Adrenal gland (tissue), 12 donors: ENCODE results near the gene TNNI3K. TPM values are rescaled to one million over a fixed set of nuclear protein-coding genes. Genes with fewer than 3 reads are reported as not detected.

ENCODE experiments used
- DNase-seq, 7 donors: peaks; one replicate each; pipeline ENCODE4 v3.0.0-alpha.2; 2019 to 2020
- H3K27ac ChIP-seq, 5 donors: fragments of 200-600 bp; sonication (generic) in 4 of 5; 1 replicate in 3 of 5; 2 replicates in 2 of 5; pipeline versions ENCODE4 v1.5.1 to v1.8.0; 2016 to 2020; ENCODE audit warnings: mild to moderate bottlenecking in 1 of 5
- H3K27me3 ChIP-seq: fragments of 200-600 bp; 2 replicates; pipeline ENCODE4 v1.8.0; 2021
- H3K36me3 ChIP-seq, 2 donors: fragments of 200-600 bp; replicated peaks in 1 of 2; 1 replicate in 1 of 2; 2 replicates in 1 of 2; pipeline versions ENCODE4 v1.5.1 to v1.8.0; 2018 to 2022
- H3K4me1 ChIP-seq, 2 donors: fragments of 200-600 bp; replicated peaks in 1 of 2; 1 replicate in 1 of 2; 2 replicates in 1 of 2; pipeline versions ENCODE4 v1.5.1 to v1.8.0; 2018 to 2021
- H3K4me3 ChIP-seq, 4 donors: fragments of 200-600 bp; sonication (generic) in 3 of 4; one replicate each; pipeline ENCODE4 v1.5.1; 2016 to 2018
- H3K9me3 ChIP-seq, 3 donors: fragments of 200-600 bp; sonication (generic) in 1 of 3; replicated peaks in 1 of 3; 1 replicate in 2 of 3; 2 replicates in 1 of 3; pipeline versions ENCODE4 v1.5.1 to v1.8.0; 2016 to 2021
- POLR2A ChIP-seq, 2 donors: fragments of 450-650 bp; IDR thresholded peaks; one replicate each; pipeline ENCODE4 v1.6.1; 2017; ENCODE audit warnings: antibody characterized with exemption in 2 of 2, mild to moderate bottlenecking in 2 of 2, moderate library complexity in 1 of 2
- WGBS, 4 donors: extraction: QIAGEN DNeasy Blood & Tissue Kit in 2 of 4; methylation state at CpG; one replicate each; pipeline versions ENCODE4 v1.1.5 to v1.1.7; 2013 to 2017; 5-methylcytosine and 5-hydroxymethylcytosine counted together
- intact Hi-C, 2 donors: fragments of 100-400 bp; cut with DNase I; formaldehyde crosslinking; loops; one replicate each; pipeline versions ENCODE4 v1.14.1 to v1.15.0; 2022 to 2023
- polyA plus RNA-seq, 3 donors: library from polyadenylated mRNA; stranded (reverse); fragments of 200-250 nt in 2 of 3; fragments of 350-450 nt in 1 of 3; fragmentation: Illumina TruSeq in 1 of 3; extraction: RNeasy Lipid Tissue Mini Kit (QIAGEN cat#74804) in 1 of 3; gene quantifications; one replicate each; pipeline ENCODE4 v1.2.3, GENCODE V29; 2013 to 2014
- total RNA-seq, 9 donors: library from RNA; depleted of rRNA in 4 of 9; stranded (reverse); fragments of >200 nt in 4 of 9; fragments of 120-200 nt in 1 of 9; fragmentation: NEBNext Ultra II Directional in 1 of 9; extraction: Animal tissue kit (Norgen Biotek cat#: 25700) in 1 of 9; gene quantifications; one replicate each; pipeline versions ENCODE4 v1.1.0 to v1.2.4, GENCODE V29; 2013 to 2023
- TF ChIP-seq, protein P1 (sequence below), 6 experiments: fragments of 450-650 bp in 4 of 6; fragments of 200-600 bp in 2 of 6; sonication (generic) in 1 of 6; IDR thresholded peaks; 1 replicate in 5 of 6; 2 replicates in 1 of 6; pipeline versions ENCODE4 v1.5.1 to v1.8.0; 2016 to 2021; ENCODE audit warnings: antibody characterized with exemption in 6 of 6, mild to moderate bottlenecking in 2 of 6, moderate library complexity in 1 of 6
- donor health status: healthy with polysubstance abuse.
- donor health status: Bipolar disorder and iron deficiency.
- donor health status: DM: yes; HTN: yes; CAD: no.
- donor health status: DM: no; HTN: no; CAD: no.
- donor health status: DM: no; HTN: no; CAD: no.
- donor health status: DM: yes; HTN: yes; CAD: no.

Gene TNNI3K
- total and polyA plus RNA-seq, 12 donors: 0.88 to 7.9 (median 2.1) TPM

DNA sequence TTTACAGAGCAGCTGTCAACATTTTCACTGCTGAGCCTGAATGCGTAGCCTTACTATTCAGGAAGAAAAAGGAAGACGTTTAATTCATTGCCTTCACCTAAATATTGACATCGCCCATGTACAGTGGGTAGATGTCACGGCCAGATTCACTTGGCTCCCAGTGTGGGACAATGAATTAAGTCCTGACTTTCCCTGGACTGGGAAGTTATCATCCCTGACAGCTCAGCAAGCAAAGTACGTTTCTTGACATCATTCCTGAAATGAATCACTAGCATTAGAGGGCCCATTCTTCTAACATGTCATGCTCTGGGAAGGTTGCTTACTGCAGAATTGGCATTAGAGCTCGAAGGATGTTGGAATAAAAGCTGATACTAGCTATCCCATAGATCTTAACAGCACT, 239.4 kb downstream of the TNNI3K start:
- Histone ChIP-seq H3K4me3 (no peak overlapping the region), H3K4me1 (no peaks in the 10 kb centered on the region), H3K9me3 (no peaks in the 10 kb centered on the region), H3K36me3 (no peaks in the 10 kb centered on the region), H3K27ac (no peak overlapping the region), H3K27me3 (no peaks in the 10 kb centered on the region)
- intact Hi-C loops: no loop called here
- WGBS, 4 donors: 59 to 75% (median 71%) methylated on average over 6 of the region's 6 CpGs
- no peak for DNase-seq
- TF ChIP-seq, protein P1, sequence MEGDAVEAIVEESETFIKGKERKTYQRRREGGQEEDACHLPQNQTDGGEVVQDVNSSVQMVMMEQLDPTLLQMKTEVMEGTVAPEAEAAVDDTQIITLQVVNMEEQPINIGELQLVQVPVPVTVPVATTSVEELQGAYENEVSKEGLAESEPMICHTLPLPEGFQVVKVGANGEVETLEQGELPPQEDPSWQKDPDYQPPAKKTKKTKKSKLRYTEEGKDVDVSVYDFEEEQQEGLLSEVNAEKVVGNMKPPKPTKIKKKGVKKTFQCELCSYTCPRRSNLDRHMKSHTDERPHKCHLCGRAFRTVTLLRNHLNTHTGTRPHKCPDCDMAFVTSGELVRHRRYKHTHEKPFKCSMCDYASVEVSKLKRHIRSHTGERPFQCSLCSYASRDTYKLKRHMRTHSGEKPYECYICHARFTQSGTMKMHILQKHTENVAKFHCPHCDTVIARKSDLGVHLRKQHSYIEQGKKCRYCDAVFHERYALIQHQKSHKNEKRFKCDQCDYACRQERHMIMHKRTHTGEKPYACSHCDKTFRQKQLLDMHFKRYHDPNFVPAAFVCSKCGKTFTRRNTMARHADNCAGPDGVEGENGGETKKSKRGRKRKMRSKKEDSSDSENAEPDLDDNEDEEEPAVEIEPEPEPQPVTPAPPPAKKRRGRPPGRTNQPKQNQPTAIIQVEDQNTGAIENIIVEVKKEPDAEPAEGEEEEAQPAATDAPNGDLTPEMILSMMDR (IDR thresholded peaks at IDR 0.05): no peak
- TF ChIP-seq POLR2A (IDR thresholded peaks at IDR 0.05): no peak

GRCh38 chr1:74478979-74479378, 243.8 kb downstream of the TNNI3K start:
- no peaks in the 10 kb centered on the region for H3K36me3 ChIP-seq
- no peak overlapping the region for H3K4me3 ChIP-seq
- intact Hi-C loops: no loop called here
- WGBS, 4 donors: 72 to 75% (median 73%) methylated on average over 2 of the region's 2 CpGs
- H3K27me3 ChIP-seq: no peaks in the 10 kb centered on the region
- TF ChIP-seq POLR2A (IDR thresholded peaks at IDR 0.05): no peak
- TF ChIP-seq, protein P1 (IDR thresholded peaks at IDR 0.05): no peak
- H3K27ac ChIP-seq: no peak overlapping the region
- H3K4me1 ChIP-seq: no peaks in the 10 kb centered on the region
- DNase-seq: no peak
- no peaks in the 10 kb centered on the region for H3K9me3 ChIP-seq

DNA sequence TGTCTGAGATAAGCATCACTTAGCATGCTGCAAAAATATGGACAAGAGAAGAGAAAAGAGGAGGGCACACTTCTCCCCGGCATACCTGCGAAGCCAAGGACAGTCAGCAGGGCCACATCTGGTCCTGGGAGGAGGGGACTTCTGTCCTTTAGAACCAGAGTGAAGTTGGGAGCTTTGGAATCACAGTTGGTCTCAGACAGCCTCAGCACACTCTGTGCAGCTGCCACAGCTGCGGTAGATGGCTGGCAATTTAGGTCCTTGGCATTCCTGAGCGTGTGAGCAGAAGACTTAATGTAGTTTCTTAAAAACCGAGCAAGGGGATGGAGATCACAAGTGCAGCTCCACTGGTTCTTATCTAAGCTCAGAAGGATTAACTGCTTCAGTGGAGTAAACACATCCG, 244.9 kb downstream of the TNNI3K start:
- no peak for DNase-seq
- H3K27ac ChIP-seq: no peak overlapping the region
- H3K4me1 ChIP-seq: no peaks in the 10 kb centered on the region
- intact Hi-C loops: no loop called here
- no peak overlapping the region for H3K4me3 ChIP-seq
- WGBS, 4 donors: 68 to 74% (median 70%) methylated on average over 6 of the region's 6 CpGs
- TF ChIP-seq, protein P1 (IDR thresholded peaks at IDR 0.05): no peak
- TF ChIP-seq POLR2A (IDR thresholded peaks at IDR 0.05): no peak
- no peaks in the 10 kb centered on the region for H3K36me3 ChIP-seq
- H3K9me3 ChIP-seq: no peaks in the 10 kb centered on the region
- no peaks in the 10 kb centered on the region for H3K27me3 ChIP-seq

- H3K36me3 ChIP-seq: no peaks in the 10 kb centered on the region
- no peaks in the 10 kb centered on the region for H3K4me1 ChIP-seq
- WGBS, 4 donors: 76 to 87% (median 86%) methylated on average over 3 of the region's 3 CpGs
- DNase-seq: no peak
- H3K27ac ChIP-seq: no peak overlapping the region
- TF ChIP-seq, protein P1 (IDR thresholded peaks at IDR 0.05): no peak
- TF ChIP-seq POLR2A (IDR thresholded peaks at IDR 0.05): no peak
- no peaks in the 10 kb centered on the region for H3K9me3 ChIP-seq
- H3K27me3 ChIP-seq: no peaks in the 10 kb centered on the region
- H3K4me3 ChIP-seq: no peak overlapping the region
- intact Hi-C loops: no loop called here
Observed at GRCh38 chr1:74481607-74482006, 246.4 kb downstream of the TNNI3K start.
